CD14-positive monocyte (primary cell): ENCODE data around the gene ATP6V0A4. TPM values are rescaled to one million over a fixed set of nuclear protein-coding genes. Genes with fewer than 3 reads are reported as not detected.

Source experiments
- DNase-seq, 3 donors: peaks; one replicate each; pipeline ENCODE4 v3.0.0-alpha.2; 2011 to 2022
- H2AFZ ChIP-seq: 2 replicates; pipeline ENCODE4 v1.6.0; 2012; ENCODE audit warnings: mild to moderate bottlenecking, low read depth, low read length, inconsistent platforms; ENCODE audit not compliant: insufficient read depth, poor library complexity, severe bottlenecking
- H3K27ac ChIP-seq, 2 donors: 1 replicate in 1 of 2; 2 replicates in 1 of 2; pipeline ENCODE4 v1.5.1; 2012 to 2013; ENCODE audit warnings: low read length in 2 of 2, control low read depth in 1 of 2, inconsistent platforms in 1 of 2, low read depth in 1 of 2, mild to moderate bottlenecking in 1 of 2
- H3K27me3 ChIP-seq, 2 donors: one replicate each; pipeline versions ENCODE4 v1.6.0 to v1.6.1; 2011 to 2013; ENCODE audit warnings: low read length in 2 of 2; ENCODE audit not compliant: control insufficient read depth in 2 of 2, insufficient read depth in 2 of 2
- H3K36me3 ChIP-seq, 2 donors: replicated peaks in 1 of 2; 1 replicate in 1 of 2; 2 replicates in 1 of 2; pipeline versions ENCODE4 v1.5.1 to v1.6.1; 2012 to 2013; ENCODE audit warnings: low read length in 2 of 2, control low read depth in 1 of 2, inconsistent platforms in 1 of 2, mild to moderate bottlenecking in 1 of 2; ENCODE audit not compliant: insufficient read depth in 2 of 2, control insufficient read depth in 1 of 2
- H3K4me1 ChIP-seq, 2 donors: 1 replicate in 1 of 2; 2 replicates in 1 of 2; pipeline versions ENCODE4 v1.5.1 to v1.6.1; 2012 to 2013; ENCODE audit warnings: low read length in 2 of 2, control low read depth in 1 of 2, inconsistent platforms in 1 of 2, mild to moderate bottlenecking in 1 of 2, moderate library complexity in 1 of 2; ENCODE audit not compliant: insufficient read depth in 2 of 2, control insufficient read depth in 1 of 2
- H3K4me2 ChIP-seq: replicated peaks from 2 replicates; pipeline ENCODE3; 2012; ENCODE audit warnings: low read length, moderate library complexity, mild to moderate bottlenecking; ENCODE audit not compliant: poor library complexity, severe bottlenecking; ENCODE audit errors: extremely low read depth
- H3K4me3 ChIP-seq, 3 experiments: fragments of 200-600 bp in 1 of 3; sonication (generic) in 1 of 3; replicated peaks in 1 of 3; 1 replicate in 2 of 3; 2 replicates in 1 of 3; pipeline ENCODE4 v1.5.1; 2011 to 2013; ENCODE audit warnings: low read length in 3 of 3, mild to moderate bottlenecking in 3 of 3, control low read depth in 2 of 3, low read depth in 2 of 3, inconsistent platforms in 1 of 3, moderate library complexity in 1 of 3
- H3K79me2 ChIP-seq: 2 replicates; pipeline ENCODE4 v1.6.0; 2012; ENCODE audit warnings: mild to moderate bottlenecking, control low read depth, inconsistent platforms, low read length, moderate library complexity; ENCODE audit not compliant: insufficient read depth
- H3K9ac ChIP-seq: 2 replicates; pipeline ENCODE4 v1.6.0; 2017; ENCODE audit warnings: low read length, mild to moderate bottlenecking; ENCODE audit not compliant: insufficient read depth, poor library complexity, severe bottlenecking
- H3K9me3 ChIP-seq, 2 donors: replicated peaks in 1 of 2; 1 replicate in 1 of 2; 2 replicates in 1 of 2; pipeline versions ENCODE4 v1.5.1 to v1.6.1; 2012 to 2013; ENCODE audit warnings: low read length in 2 of 2, control low read depth in 1 of 2; ENCODE audit not compliant: control insufficient read depth in 1 of 2, insufficient read depth in 1 of 2
- H4K20me1 ChIP-seq: 2 replicates; pipeline ENCODE4 v1.6.0; 2012; ENCODE audit warnings: mild to moderate bottlenecking, low read length, control low read depth, moderate library complexity; ENCODE audit not compliant: insufficient read depth
- H3K27ac Mint-ChIP-seq, 7 donors: one replicate each; pipeline ENCODE4 v1.8.0; 2020; ENCODE audit warnings: mild to moderate bottlenecking in 7 of 7, mixed read lengths in 7 of 7, moderate library complexity in 6 of 7, inconsistent platforms in 2 of 7
- H3K27me3 Mint-ChIP-seq, 3 donors: one replicate each; pipeline ENCODE4 v1.8.0; 2021 to 2022; ENCODE audit warnings: low read depth in 3 of 3, mild to moderate bottlenecking in 3 of 3, mixed read lengths in 3 of 3, moderate library complexity in 3 of 3, inconsistent platforms in 1 of 3
- H3K36me3 Mint-ChIP-seq, 2 donors: one replicate each; pipeline ENCODE4 v1.8.0; 2020; ENCODE audit warnings: mixed read lengths in 2 of 2, inconsistent platforms in 1 of 2, mild to moderate bottlenecking in 1 of 2
- H3K4me1 Mint-ChIP-seq: one replicate; pipeline ENCODE4 v1.8.0; 2020; ENCODE audit warnings: mild to moderate bottlenecking, mixed read lengths
- H3K4me3 Mint-ChIP-seq, 2 donors: one replicate each; pipeline ENCODE4 v1.8.0; 2020; ENCODE audit warnings: mild to moderate bottlenecking in 2 of 2, mixed read lengths in 2 of 2, moderate library complexity in 1 of 2
- H3K9me3 Mint-ChIP-seq, 7 donors: one replicate each; pipeline ENCODE4 v1.8.0; 2020 to 2022; ENCODE audit warnings: mixed read lengths in 7 of 7, mild to moderate bottlenecking in 6 of 7, moderate library complexity in 6 of 7, inconsistent platforms in 2 of 7
- CTCF ChIP-seq: fragments of 200-600 bp; IDR thresholded peaks from one replicate; pipeline ENCODE4 v1.8.0; 2022; ENCODE audit warnings: antibody characterized with exemption, mild to moderate bottlenecking
- WGBS: methylation state at CpG from one replicate; pipeline ENCODE4 v1.1.5; 2013; ENCODE audit warnings: missing lambda C conversion rate; ENCODE audit not compliant: insufficient coverage; 5-methylcytosine and 5-hydroxymethylcytosine counted together
- intact Hi-C, 2 donors: fragments of 100-400 bp; cut with micrococcal nuclease; formaldehyde crosslinking; loops; one replicate each; pipeline versions ENCODE4 v1.15.0 to v1.15.1; 2023
- polyA plus RNA-seq, 3 donors: library from polyadenylated mRNA; depleted of rRNA in 1 of 3; unstranded in 2 of 3; stranded (reverse) in 1 of 3; fragments of 300-500 nt in 2 of 3; fragments of >200 nt in 1 of 3; fragmentation: Illumina TruSeq in 2 of 3; gene quantifications; 1 replicate in 2 of 3; 2 replicates in 1 of 3; pipeline ENCODE4 v1.2.3, GENCODE V29; 2012 to 2021

ATP6V0A4 gene
- polyA plus RNA-seq, 3 donors, result not detected

- TF ChIP-seq CTCF, result no peak
- H3K79me2 ChIP-seq, result no peaks in the 10 kb centered on the region
- no peaks in the 10 kb centered on the region for H3K4me1 Mint-ChIP-seq
- no peaks in the 10 kb centered on the region for H3K9me3 ChIP-seq
- H3K9ac ChIP-seq, result no peak overlapping the region
- no peak overlapping the region for H2AFZ ChIP-seq
- no peaks in the 10 kb centered on the region for H4K20me1 ChIP-seq
- no peak overlapping the region for H3K4me3 Mint-ChIP-seq
- no peak overlapping the region for H3K27ac ChIP-seq
- H3K27me3 Mint-ChIP-seq, result peaks cover 4 to 9% (median 6%) of the 10 kb centered on the region in 3 donors
- H3K36me3 ChIP-seq, result no peaks in the 10 kb centered on the region
- no peaks in the 10 kb centered on the region for H3K36me3 Mint-ChIP-seq
- no peaks in the 10 kb centered on the region for H3K4me1 ChIP-seq
- H3K27ac Mint-ChIP-seq, result no peak overlapping the region
- H3K9me3 Mint-ChIP-seq, result peaks cover 0 to 8% (median 3%) of the 10 kb centered on the region in 7 donors
- DNase-seq, result no peak
- H3K4me2 ChIP-seq, result no peak overlapping the region
- 98% methylated on average over 13 of the region's 18 CpGs for WGBS
- no peaks in the 10 kb centered on the region for H3K27me3 ChIP-seq
- intact Hi-C loops, result no loop called here
- H3K4me3 ChIP-seq, result no peak overlapping the region
Observed at GRCh38 chr7:138802706-138803105, 4.7 kb upstream of the ATP6V0A4 start.

DNA sequence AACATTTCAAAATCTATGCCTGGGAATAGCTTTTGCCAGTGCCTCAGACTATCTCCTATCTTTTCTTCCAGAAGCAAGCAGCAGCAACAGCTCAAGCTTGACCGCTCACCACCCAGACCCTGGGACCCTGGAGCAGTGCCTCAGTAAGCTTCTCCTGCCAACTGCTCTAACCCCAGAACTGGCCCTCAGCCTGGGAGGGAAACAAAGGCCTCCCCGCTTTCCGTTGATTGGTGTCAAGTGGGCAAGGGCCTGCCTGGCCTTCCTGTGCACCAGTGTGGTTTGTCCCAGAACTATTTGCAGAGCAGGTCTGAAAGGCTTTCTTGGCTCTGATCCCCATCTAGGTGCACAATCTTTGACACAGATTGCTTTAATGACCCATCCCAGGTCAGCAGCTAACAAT lies 3.3 kb upstream of the ATP6V0A4 start:
- H3K36me3 ChIP-seq, result no peaks in the 10 kb centered on the region
- no peak for DNase-seq
- no peak overlapping the region for H3K4me3 ChIP-seq
- Mint-ChIP-seq H3K9me3 (peaks cover 0 to 8% (median 0%) of the 10 kb centered on the region in 7 donors), H3K27me3 (peaks cover 5 to 8% (median 5%) of the 10 kb centered on the region in 3 donors), H3K27ac (no peak overlapping the region), H3K4me3 (no peak overlapping the region), H3K4me1 (no peaks in the 10 kb centered on the region), H3K36me3 (no peaks in the 10 kb centered on the region)
- intact Hi-C loops, result no loop called here
- no peak overlapping the region for H3K9ac ChIP-seq
- no peaks in the 10 kb centered on the region for H3K4me1 ChIP-seq
- 95% methylated on average over 3 of the region's 3 CpGs for WGBS
- no peaks in the 10 kb centered on the region for H3K9me3 ChIP-seq
- H3K27me3 ChIP-seq, result no peaks in the 10 kb centered on the region
- H3K27ac ChIP-seq, result no peak overlapping the region
- no peak overlapping the region for H3K4me2 ChIP-seq
- no peak overlapping the region for H2AFZ ChIP-seq
- no peaks in the 10 kb centered on the region for H3K79me2 ChIP-seq
- no peaks in the 10 kb centered on the region for H4K20me1 ChIP-seq
- no peak for TF ChIP-seq CTCF
